Measurements from ENCODE around the gene ZDHHC11.

DNA sequence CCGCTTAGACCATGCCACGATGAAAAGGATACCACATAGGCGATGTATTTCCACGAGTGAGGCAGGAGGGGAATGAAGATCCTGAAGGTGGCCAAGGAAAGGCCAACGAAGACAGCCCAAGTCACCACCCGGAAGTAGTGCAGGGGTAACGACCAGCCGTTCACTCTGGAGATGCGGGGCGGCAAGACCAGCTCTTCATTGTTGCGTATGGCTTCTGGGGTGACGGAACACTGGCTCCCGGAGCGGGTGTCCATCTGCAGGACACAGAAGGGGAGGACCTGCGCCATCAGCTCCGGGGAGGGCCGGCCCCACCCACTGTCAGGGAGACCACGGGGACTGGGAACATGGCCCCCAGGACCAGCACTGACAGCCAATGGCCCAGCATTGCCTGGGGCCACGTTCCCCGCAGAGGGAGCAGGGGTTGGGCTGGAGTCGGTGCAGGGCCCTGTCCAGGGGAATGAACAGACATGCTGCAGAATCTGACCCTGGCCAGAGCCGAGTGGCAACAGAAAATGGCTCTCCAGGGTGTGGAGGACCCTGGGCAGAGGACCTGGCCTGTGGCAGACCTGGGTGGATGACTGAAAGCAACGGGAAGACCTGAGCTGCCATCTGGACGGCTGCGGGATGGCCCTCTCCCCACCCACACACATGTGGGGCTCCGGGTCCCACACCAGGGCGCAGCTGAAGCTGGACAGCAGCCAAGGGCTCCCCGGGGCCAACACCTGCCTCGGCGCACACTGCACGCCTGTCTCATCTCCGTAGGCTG is 83.9 kb downstream of the ZDHHC11 start:
- TF ChIP-seq, protein P1, sequence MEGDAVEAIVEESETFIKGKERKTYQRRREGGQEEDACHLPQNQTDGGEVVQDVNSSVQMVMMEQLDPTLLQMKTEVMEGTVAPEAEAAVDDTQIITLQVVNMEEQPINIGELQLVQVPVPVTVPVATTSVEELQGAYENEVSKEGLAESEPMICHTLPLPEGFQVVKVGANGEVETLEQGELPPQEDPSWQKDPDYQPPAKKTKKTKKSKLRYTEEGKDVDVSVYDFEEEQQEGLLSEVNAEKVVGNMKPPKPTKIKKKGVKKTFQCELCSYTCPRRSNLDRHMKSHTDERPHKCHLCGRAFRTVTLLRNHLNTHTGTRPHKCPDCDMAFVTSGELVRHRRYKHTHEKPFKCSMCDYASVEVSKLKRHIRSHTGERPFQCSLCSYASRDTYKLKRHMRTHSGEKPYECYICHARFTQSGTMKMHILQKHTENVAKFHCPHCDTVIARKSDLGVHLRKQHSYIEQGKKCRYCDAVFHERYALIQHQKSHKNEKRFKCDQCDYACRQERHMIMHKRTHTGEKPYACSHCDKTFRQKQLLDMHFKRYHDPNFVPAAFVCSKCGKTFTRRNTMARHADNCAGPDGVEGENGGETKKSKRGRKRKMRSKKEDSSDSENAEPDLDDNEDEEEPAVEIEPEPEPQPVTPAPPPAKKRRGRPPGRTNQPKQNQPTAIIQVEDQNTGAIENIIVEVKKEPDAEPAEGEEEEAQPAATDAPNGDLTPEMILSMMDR (IDR thresholded peaks at IDR 0.05): no peak
- TF ChIP-seq POLR2A (IDR thresholded peaks at IDR 0.05): no peak
